Measurements from ENCODE around the gene CNTN5.

Gene CNTN5

DNA sequence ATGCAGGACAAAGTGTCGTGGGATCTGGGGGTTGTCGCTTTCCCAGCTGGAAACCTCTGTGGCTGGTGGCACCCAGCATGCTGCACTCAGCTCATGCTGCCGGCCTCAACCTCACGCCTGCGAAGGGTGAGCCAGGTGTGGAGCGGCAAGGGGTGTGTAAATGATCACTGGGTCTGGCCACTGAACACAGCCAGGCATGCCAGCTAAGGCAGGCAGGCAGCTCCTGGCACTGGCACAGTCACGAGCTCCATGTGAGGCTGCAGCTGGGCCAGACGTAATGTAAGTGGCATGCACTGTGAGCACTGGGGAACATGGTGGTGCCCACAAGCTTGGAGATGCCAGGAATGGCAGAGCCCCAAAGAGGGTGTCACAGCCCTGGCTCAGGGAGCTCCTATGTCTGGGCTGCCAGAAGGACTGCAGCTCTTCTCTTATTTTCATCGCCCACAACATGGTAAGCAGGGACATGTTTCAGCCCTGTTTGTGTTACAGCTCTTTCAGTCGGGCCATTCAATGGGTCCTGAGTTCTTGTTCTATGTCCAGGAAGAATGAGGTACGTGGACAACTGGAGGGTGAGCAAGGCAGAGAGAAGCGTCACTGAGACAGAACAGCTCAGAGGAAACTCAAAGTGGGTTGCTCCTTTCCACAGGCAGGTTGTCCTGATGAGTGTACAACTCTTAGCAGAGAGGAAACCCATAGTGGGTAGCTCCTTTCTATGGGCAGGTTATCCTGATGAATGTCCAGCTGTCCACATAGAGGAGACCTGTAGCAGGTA lies 403.8 kb downstream of the CNTN5 start:
- TF ChIP-seq CTCF (IDR thresholded peaks at IDR 0.05; ENCODE audit: low read depth, low read length, missing control alignments): no peak
- H3K4me3 ChIP-seq (ENCODE audit: low read depth, low read length): no peak overlapping the region
- no peak for DNase-seq (ENCODE audit: low read depth)

DNA sequence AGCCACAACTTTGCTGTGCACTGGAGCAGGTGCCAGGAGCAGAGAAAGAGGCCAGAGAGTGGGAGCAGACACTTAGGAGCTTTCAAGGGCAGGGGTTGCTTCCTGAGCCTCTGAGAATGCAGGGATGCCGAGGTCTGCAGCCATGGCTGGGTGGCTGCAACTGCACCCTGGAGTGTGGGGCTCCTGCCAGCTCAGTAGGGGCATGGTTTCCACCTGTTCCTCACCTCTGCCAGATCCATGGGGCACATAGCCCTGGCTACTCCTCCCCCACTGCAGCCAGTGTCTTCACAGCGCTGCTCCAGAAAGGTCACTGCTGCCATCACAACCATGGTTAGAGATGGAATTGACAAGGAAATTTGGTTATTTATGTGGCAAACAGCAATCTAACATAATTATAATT lies 404.8 kb downstream of the CNTN5 start:
- no peak for TF ChIP-seq CTCF (IDR thresholded peaks at IDR 0.05; ENCODE audit: low read depth, low read length, missing control alignments)
- no peak overlapping the region for H3K4me3 ChIP-seq (ENCODE audit: low read depth, low read length)
- DNase-seq (ENCODE audit: low read depth): no peak

- no peak for DNase-seq (ENCODE audit: low read depth)
- no peak for TF ChIP-seq CTCF (IDR thresholded peaks at IDR 0.05; ENCODE audit: low read depth, low read length, missing control alignments)
- no peak overlapping the region for H3K4me3 ChIP-seq (ENCODE audit: low read depth, low read length)
Observed at GRCh38 chr11:99432677-99433076, 411.9 kb downstream of the CNTN5 start.

DNA sequence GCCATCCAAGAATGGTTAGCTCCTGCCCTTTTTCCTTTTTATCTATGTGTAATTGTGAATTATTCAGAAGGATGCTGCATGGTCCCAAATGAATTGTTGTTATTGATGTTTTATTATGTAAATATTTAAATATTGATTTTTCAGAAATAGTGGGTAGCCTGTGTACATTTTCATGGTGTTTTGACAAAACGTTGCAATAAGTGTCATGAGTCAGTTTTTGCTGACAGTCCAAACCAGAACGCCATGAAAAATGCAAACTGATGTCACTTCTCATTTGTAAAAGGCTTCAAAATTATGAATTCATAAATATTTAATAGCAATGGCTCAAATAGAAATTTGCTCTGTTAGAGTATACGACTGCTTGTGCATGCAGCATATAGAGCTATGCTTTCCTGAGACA lies 422.5 kb downstream of the CNTN5 start:
- no peak for DNase-seq (ENCODE audit: low read depth)
- no peak overlapping the region for H3K4me3 ChIP-seq (ENCODE audit: low read depth, low read length)
- TF ChIP-seq CTCF (IDR thresholded peaks at IDR 0.05; ENCODE audit: low read depth, low read length, missing control alignments): no peak

DNA sequence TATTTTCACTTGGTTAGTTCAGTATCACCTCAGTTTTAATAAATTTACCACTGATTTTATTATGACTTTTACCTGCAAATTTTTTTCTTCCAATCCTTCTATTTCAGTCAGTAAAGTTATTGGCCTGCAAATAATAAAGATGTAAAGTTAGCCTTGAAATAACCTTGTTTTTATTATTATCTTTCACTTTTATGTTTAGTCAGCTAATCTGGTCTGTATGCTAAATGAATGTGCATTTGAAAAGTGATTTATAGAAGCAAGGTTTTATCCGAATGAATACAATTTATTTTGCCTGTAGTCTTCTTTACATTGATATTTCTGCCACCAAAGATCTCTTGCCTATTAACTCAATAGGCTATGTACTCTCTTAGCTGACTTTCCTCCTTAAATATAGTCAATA lies 425.7 kb downstream of the CNTN5 start:
- DNase-seq (ENCODE audit: low read depth): no peak
- H3K4me3 ChIP-seq (ENCODE audit: low read depth, low read length): no peak overlapping the region
- no peak for TF ChIP-seq CTCF (IDR thresholded peaks at IDR 0.05; ENCODE audit: low read depth, low read length, missing control alignments)

- no peak overlapping the region for H3K4me3 ChIP-seq (ENCODE audit: low read depth, low read length)
- DNase-seq (ENCODE audit: low read depth): no peak
- TF ChIP-seq CTCF (IDR thresholded peaks at IDR 0.05; ENCODE audit: low read depth, low read length, missing control alignments): no peak
Observed at GRCh38 chr11:99449345-99449744, 428.6 kb downstream of the CNTN5 start.

DNA sequence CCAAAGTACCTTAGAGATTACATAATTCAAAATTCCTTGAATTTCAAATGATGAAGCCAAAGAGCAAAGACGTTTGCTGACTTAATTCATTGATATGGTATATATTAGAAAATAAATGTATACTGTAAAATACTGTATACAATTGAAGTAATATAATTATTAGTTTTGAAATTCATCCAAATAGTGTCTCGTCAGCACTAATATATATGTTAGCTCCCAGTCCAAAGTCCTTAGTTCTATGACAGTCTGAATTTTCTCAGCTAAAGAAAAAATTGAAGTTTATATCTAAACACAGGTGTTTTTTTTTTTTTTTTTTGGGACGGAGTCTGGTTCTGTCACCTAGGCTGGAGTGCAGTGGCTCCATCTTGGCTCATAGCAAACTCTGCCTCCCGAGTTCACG lies 431.3 kb downstream of the CNTN5 start:
- H3K4me3 ChIP-seq (ENCODE audit: low read depth, low read length): no peak overlapping the region
- no peak for TF ChIP-seq CTCF (IDR thresholded peaks at IDR 0.05; ENCODE audit: low read depth, low read length, missing control alignments)
- DNase-seq (ENCODE audit: low read depth): no peak

Data from GM12864 (cell line).